ENCODE results near the gene VSTM4.

Gene VSTM4

DNA sequence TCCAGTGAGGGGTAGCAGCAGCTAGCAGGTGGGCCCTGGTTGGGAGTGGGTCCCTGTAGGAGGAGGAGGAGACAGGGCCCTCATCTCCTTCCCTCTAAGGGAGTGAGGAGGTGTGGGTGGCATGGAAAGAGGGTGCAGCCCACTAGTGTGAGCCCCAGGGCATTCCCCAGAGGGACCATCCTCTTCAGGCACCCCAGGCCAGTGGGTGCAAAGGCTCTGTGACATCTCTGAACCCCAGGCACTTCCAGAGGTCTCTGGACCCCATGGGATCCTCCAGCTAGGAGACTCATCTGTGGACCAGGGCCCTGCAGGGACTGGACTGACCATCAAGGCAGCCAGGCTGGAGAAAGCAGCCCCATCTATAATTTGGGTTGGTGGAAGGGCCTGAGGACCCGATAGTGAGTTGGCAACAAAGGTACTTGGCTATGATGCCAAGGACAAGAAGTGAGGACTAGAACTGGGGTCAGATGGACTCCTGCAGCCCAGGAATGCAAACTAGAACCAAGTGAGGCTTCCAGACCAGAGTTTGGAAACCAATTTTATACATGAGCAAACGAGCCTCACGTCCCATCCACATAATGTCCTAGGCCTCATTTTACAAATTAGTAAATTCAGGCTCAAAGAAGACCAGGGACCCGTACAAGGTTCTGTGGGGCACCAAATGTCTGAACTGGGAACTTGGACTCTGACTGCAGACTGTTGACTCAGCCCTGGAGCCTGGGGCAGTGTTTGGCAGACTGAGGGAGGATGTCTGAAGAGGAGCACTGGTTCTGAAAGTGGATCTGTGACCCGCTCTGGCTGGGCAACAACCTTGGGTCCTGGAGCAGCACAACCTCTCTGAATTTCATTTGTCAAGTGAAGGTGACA is 1.4 kb upstream of the VSTM4 start:
- DNase-seq (ENCODE audit: low spot score), result no peak
- in situ Hi-C loops (cut with MboI; ENCODE audit: low sequenced_read_pairs, unreplicated experiment), result no loop called here
- TF ChIP-seq, protein P1, sequence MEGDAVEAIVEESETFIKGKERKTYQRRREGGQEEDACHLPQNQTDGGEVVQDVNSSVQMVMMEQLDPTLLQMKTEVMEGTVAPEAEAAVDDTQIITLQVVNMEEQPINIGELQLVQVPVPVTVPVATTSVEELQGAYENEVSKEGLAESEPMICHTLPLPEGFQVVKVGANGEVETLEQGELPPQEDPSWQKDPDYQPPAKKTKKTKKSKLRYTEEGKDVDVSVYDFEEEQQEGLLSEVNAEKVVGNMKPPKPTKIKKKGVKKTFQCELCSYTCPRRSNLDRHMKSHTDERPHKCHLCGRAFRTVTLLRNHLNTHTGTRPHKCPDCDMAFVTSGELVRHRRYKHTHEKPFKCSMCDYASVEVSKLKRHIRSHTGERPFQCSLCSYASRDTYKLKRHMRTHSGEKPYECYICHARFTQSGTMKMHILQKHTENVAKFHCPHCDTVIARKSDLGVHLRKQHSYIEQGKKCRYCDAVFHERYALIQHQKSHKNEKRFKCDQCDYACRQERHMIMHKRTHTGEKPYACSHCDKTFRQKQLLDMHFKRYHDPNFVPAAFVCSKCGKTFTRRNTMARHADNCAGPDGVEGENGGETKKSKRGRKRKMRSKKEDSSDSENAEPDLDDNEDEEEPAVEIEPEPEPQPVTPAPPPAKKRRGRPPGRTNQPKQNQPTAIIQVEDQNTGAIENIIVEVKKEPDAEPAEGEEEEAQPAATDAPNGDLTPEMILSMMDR (IDR thresholded peaks at IDR 0.05; ENCODE audit: borderline replicate concordance, control extremely low read depth, extremely low read depth, insufficient read depth, missing control alignments), result no peak

DNA sequence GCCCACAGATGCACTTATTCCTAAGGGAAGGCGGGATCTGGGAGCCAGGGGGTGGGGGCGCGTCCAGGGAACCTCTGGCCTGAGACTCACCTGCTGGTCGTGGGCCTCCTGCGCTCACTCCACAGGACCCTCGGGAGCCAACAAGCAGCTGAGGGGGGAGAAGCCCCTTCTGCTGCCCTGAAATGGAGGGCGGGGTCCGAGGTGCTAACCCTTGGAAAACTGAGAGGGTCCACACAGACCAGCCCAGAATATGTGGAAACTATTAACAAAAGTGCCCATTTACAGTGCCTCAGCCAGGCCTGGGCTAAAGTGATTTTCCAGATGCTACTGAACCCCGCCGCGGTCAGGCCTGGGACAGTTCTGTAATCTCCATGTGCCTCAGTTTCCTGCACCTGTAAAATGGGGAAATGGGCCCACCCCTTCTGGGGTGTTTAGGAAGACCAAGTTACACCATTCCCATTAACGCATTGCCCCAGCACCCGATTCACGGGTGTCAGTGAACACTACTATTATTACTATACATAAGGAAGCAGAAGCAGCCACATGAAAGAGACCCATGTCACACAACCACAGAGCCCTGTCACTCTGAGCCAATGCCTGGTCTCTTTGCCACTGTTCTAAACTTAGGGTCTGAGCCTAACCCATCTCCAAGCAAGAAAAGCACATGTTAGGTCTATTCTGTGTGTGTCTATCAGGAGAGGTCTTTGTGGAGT is 630 bp upstream of the VSTM4 start:
- in situ Hi-C loops (cut with MboI; ENCODE audit: low sequenced_read_pairs, unreplicated experiment), result no loop called here
- TF ChIP-seq, protein P1 (IDR thresholded peaks at IDR 0.05; ENCODE audit: borderline replicate concordance, control extremely low read depth, extremely low read depth, insufficient read depth, missing control alignments), result no peak
- DNase-seq (ENCODE audit: low spot score), result no peak

DNA sequence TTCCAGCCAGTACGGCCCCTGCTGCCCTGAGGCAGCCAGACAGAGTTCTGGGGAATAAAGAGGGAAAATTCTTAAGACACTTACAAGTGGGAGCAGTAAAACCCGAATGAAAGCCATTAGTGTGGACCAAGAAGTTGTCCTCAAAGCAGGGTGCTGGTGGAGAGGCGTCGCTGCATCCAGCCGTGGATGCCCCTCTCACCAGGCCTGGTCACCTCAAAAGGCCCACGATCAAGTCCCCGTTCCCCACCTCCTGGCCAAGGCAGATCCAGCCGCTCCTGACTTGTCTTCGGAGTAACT is 656 bp downstream of the VSTM4 start:
- TF ChIP-seq, protein P1 (IDR thresholded peaks at IDR 0.05; ENCODE audit: borderline replicate concordance, control extremely low read depth, extremely low read depth, insufficient read depth, missing control alignments), result no peak

GRCh38 chr10:49113741-49114141 is 1.6 kb downstream of the VSTM4 start:
- TF ChIP-seq, protein P1 (IDR thresholded peaks at IDR 0.05; ENCODE audit: borderline replicate concordance, control extremely low read depth, extremely low read depth, insufficient read depth, missing control alignments), result no peak
- in situ Hi-C loops (cut with MboI; ENCODE audit: low sequenced_read_pairs, unreplicated experiment), result no loop called here

More for the DNA sequence above, 656 bp downstream of the VSTM4 start:
- DNase-seq (ENCODE audit: low spot score), result no peak
- in situ Hi-C loops (cut with MboI; ENCODE audit: low sequenced_read_pairs, unreplicated experiment), result no loop called here

GRCh38 chr10:49112851-49113250 is 2.5 kb downstream of the VSTM4 start:
- in situ Hi-C loops (cut with MboI; ENCODE audit: low sequenced_read_pairs, unreplicated experiment), result no loop called here
- TF ChIP-seq, protein P1 (IDR thresholded peaks at IDR 0.05; ENCODE audit: borderline replicate concordance, control extremely low read depth, extremely low read depth, insufficient read depth, missing control alignments), result no peak

More at GRCh38 chr10:49113741-49114141, 1.6 kb downstream of the VSTM4 start:
- no peak for DNase-seq (ENCODE audit: low spot score)

GRCh38 chr10:49112098-49112497 is 3.2 kb downstream of the VSTM4 start:
- in situ Hi-C loops (cut with MboI; ENCODE audit: low sequenced_read_pairs, unreplicated experiment), result no loop called here
- TF ChIP-seq, protein P1 (IDR thresholded peaks at IDR 0.05; ENCODE audit: borderline replicate concordance, control extremely low read depth, extremely low read depth, insufficient read depth, missing control alignments), result no peak
- DNase-seq (ENCODE audit: low spot score), result no peak

More at GRCh38 chr10:49112851-49113250, 2.5 kb downstream of the VSTM4 start:
- DNase-seq (ENCODE audit: low spot score), result no peak
